Activated T-cell treated with anti-CD3 and anti-CD28 coated beads, Interleukin-2, amount 50 U/mL, for 24 hours (primary cell): ENCODE results near the gene AGBL2.

ENCODE experiments used
- DNase-seq: peaks from one replicate; pipeline ENCODE4 v3.0.0-alpha.2; 2020
- H3K27ac Mint-ChIP-seq: 2 replicates; pipeline ENCODE4 v1.8.0; 2020; ENCODE audit warnings: mild to moderate bottlenecking, mixed read lengths
- H3K27me3 Mint-ChIP-seq: 2 replicates; pipeline ENCODE4 v1.8.0; 2020; ENCODE audit warnings: mixed read lengths
- H3K36me3 Mint-ChIP-seq: 2 replicates; pipeline ENCODE4 v1.8.0; 2020; ENCODE audit warnings: low read depth, mixed read lengths
- H3K4me1 Mint-ChIP-seq: 2 replicates; pipeline ENCODE4 v1.8.0; 2020; ENCODE audit warnings: low read depth, mixed read lengths
- H3K4me3 Mint-ChIP-seq: 2 replicates; pipeline ENCODE4 v1.8.0; 2020; ENCODE audit warnings: mild to moderate bottlenecking, moderate library complexity, mixed read lengths
- H3K9me3 Mint-ChIP-seq: 2 replicates; pipeline ENCODE4 v1.8.0; 2020; ENCODE audit warnings: mixed read lengths

AGBL2 gene

GRCh38 chr11:47626234-47626633 is 88.9 kb downstream of the AGBL2 start:
- Mint-ChIP-seq H3K27me3 (no peaks in the 10 kb centered on the region), H3K9me3 (no peaks in the 10 kb centered on the region), H3K4me1 (no peaks in the 10 kb centered on the region), H3K4me3 (no peak overlapping the region), H3K36me3 (peaks cover 91% of the 10 kb centered on the region), H3K27ac (no peak overlapping the region)
- DNase-seq, result no peak

- Mint-ChIP-seq H3K27me3 (no peaks in the 10 kb centered on the region), H3K4me3 (no peak overlapping the region), H3K4me1 (no peaks in the 10 kb centered on the region), H3K27ac (peak overlapping the region; percentile 59), H3K9me3 (no peaks in the 10 kb centered on the region), H3K36me3 (peaks cover 86% of the 10 kb centered on the region)
- DNase-seq, result no peak
Measured at GRCh38 chr11:47620836-47621378, 94.3 kb downstream of the AGBL2 start.

- DNase-seq, result no peak
- Mint-ChIP-seq H3K4me1 (no peaks in the 10 kb centered on the region), H3K36me3 (peaks cover 76% of the 10 kb centered on the region), H3K4me3 (no peak overlapping the region), H3K27me3 (no peaks in the 10 kb centered on the region), H3K9me3 (no peaks in the 10 kb centered on the region), H3K27ac (no peak overlapping the region)
Measured at GRCh38 chr11:47617417-47617809, 97.8 kb downstream of the AGBL2 start.

GRCh38 chr11:47616726-47617416 is 98.3 kb downstream of the AGBL2 start:
- Mint-ChIP-seq H3K27ac (no peak overlapping the region), H3K36me3 (peaks cover 70% of the 10 kb centered on the region), H3K27me3 (no peaks in the 10 kb centered on the region), H3K4me3 (no peak overlapping the region), H3K9me3 (no peaks in the 10 kb centered on the region), H3K4me1 (no peaks in the 10 kb centered on the region)
- peak; percentile 9 for DNase-seq

- Mint-ChIP-seq H3K9me3 (no peaks in the 10 kb centered on the region), H3K4me3 (no peak overlapping the region), H3K27me3 (no peaks in the 10 kb centered on the region), H3K36me3 (peaks cover 61% of the 10 kb centered on the region), H3K4me1 (no peaks in the 10 kb centered on the region), H3K27ac (peak overlapping the region; percentile 66)
- DNase-seq, result no peak
Measured at GRCh38 chr11:47615249-47615648, 99.9 kb downstream of the AGBL2 start.

GRCh38 chr11:47611348-47611794 is 103.8 kb downstream of the AGBL2 start:
- no peaks in the 10 kb centered on the region for H3K9me3 Mint-ChIP-seq
- H3K27ac Mint-ChIP-seq, result no peak overlapping the region
- H3K4me3 Mint-ChIP-seq, result no peak overlapping the region

GRCh38 chr11:47609675-47610074 is 105.5 kb downstream of the AGBL2 start:
- H3K27ac Mint-ChIP-seq, result peak overlapping the region; percentile 6
- H3K4me3 Mint-ChIP-seq, result no peak overlapping the region

More at GRCh38 chr11:47611348-47611794, 103.8 kb downstream of the AGBL2 start:
- Mint-ChIP-seq H3K27me3 (no peaks in the 10 kb centered on the region), H3K36me3 (peaks cover 47% of the 10 kb centered on the region), H3K4me1 (no peaks in the 10 kb centered on the region)
- peak; percentile 5 for DNase-seq

More at GRCh38 chr11:47609675-47610074, 105.5 kb downstream of the AGBL2 start:
- Mint-ChIP-seq H3K9me3 (no peaks in the 10 kb centered on the region), H3K27me3 (no peaks in the 10 kb centered on the region), H3K36me3 (peaks cover 39% of the 10 kb centered on the region), H3K4me1 (no peaks in the 10 kb centered on the region)
- DNase-seq, result peak; percentile 2
